ENCODE data around the gene MET. TPM values are rescaled to one million over a fixed set of nuclear protein-coding genes. Genes with fewer than 3 reads are reported as not detected.
"Not testable (repeated sequence)": the region's sequence is repeated elsewhere in the genome, so short reads cannot be mapped to it uniquely, and the experiment has no call there.

MET gene
- total RNA-seq, 1 donor from 2014 or later, result 0.56 TPM

- Mint-ChIP-seq H3K27ac (ENCODE audit: unreplicated experiment) (no peak overlapping the region), H3K36me3 (ENCODE audit: unreplicated experiment) (peaks cover 6% of the 10 kb centered on the region), H3K9me3 (ENCODE audit: unreplicated experiment) (peaks cover 2% of the 10 kb centered on the region), H3K27me3 (ENCODE audit: unreplicated experiment) (peaks cover 2% of the 10 kb centered on the region), H3K4me3 (ENCODE audit: unreplicated experiment) (no peak overlapping the region), H3K4me1 (ENCODE audit: low read depth, unreplicated experiment) (no peaks in the 10 kb centered on the region)
- DNase-seq, result no peak
- no peak for TF ChIP-seq CTCF (IDR thresholded peaks at IDR 0.05; ENCODE audit: partially characterized antibody, unreplicated experiment)
These were observed 30.3 kb upstream of the MET start for GRCh38 chr7:116641551-116642153.

GRCh38 chr7:116643148-116643547 is 28.8 kb upstream of the MET start:
- not testable (repeated sequence) for H3K36me3 Mint-ChIP-seq (ENCODE audit: unreplicated experiment); H3K4me3 Mint-ChIP-seq (ENCODE audit: unreplicated experiment); H3K27ac Mint-ChIP-seq (ENCODE audit: unreplicated experiment); DNase-seq; H3K27me3 Mint-ChIP-seq (ENCODE audit: unreplicated experiment); H3K9me3 Mint-ChIP-seq (ENCODE audit: unreplicated experiment); H3K4me1 Mint-ChIP-seq (ENCODE audit: low read depth, unreplicated experiment)

- Mint-ChIP-seq H3K4me3 (ENCODE audit: unreplicated experiment) (no peak overlapping the region), H3K9me3 (ENCODE audit: unreplicated experiment) (no peaks in the 10 kb centered on the region), H3K27me3 (ENCODE audit: unreplicated experiment) (peaks cover 2% of the 10 kb centered on the region), H3K36me3 (ENCODE audit: unreplicated experiment) (no peaks in the 10 kb centered on the region), H3K4me1 (ENCODE audit: low read depth, unreplicated experiment) (no peaks in the 10 kb centered on the region), H3K27ac (ENCODE audit: unreplicated experiment) (no peak overlapping the region)
- no peak for DNase-seq
- TF ChIP-seq CTCF (IDR thresholded peaks at IDR 0.05; ENCODE audit: partially characterized antibody, unreplicated experiment), result no peak
These were observed 27.4 kb upstream of the MET start for GRCh38 chr7:116644628-116645027.

- Mint-ChIP-seq H3K9me3 (ENCODE audit: unreplicated experiment) (no peaks in the 10 kb centered on the region), H3K4me1 (ENCODE audit: low read depth, unreplicated experiment) (no peaks in the 10 kb centered on the region), H3K36me3 (ENCODE audit: unreplicated experiment) (no peaks in the 10 kb centered on the region), H3K27me3 (ENCODE audit: unreplicated experiment) (peaks cover 2% of the 10 kb centered on the region), H3K27ac (ENCODE audit: unreplicated experiment) (no peak overlapping the region), H3K4me3 (ENCODE audit: unreplicated experiment) (no peak overlapping the region)
- no peak for TF ChIP-seq CTCF (IDR thresholded peaks at IDR 0.05; ENCODE audit: partially characterized antibody, unreplicated experiment)
- no peak for DNase-seq
These were observed 24.7 kb upstream of the MET start for GRCh38 chr7:116647290-116647689.

- Mint-ChIP-seq H3K27ac (ENCODE audit: unreplicated experiment) (no peak overlapping the region), H3K36me3 (ENCODE audit: unreplicated experiment) (no peaks in the 10 kb centered on the region), H3K9me3 (ENCODE audit: unreplicated experiment) (no peaks in the 10 kb centered on the region), H3K4me1 (ENCODE audit: low read depth, unreplicated experiment) (no peaks in the 10 kb centered on the region), H3K27me3 (ENCODE audit: unreplicated experiment) (peaks cover 2% of the 10 kb centered on the region), H3K4me3 (ENCODE audit: unreplicated experiment) (no peak overlapping the region)
- TF ChIP-seq CTCF (IDR thresholded peaks at IDR 0.05; ENCODE audit: partially characterized antibody, unreplicated experiment), result no peak
- DNase-seq, result no peak
These were observed 24.1 kb upstream of the MET start for GRCh38 chr7:116647861-116648260.

Data from glutamatergic neuron (in vitro differentiated cells).